Measurements from ENCODE around the gene TRIM14.

TRIM14 gene

DNA sequence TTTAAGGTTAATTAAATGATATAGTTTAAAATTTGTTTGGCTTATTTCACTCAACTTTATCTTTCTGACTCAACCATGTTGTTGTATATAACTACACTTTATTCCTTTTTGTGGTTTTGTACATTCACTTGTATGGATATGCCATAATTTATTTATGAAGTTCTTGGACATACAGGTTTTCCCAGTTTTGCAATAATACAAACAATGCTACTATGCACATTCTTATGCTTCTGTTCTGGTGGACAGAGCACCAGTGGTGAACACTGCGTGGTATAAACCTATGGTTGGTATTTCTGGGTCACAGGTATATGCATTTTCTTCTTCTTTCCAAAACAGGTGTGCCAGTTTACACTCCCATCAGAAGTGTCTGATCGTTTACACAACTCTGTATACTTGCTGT, 35.7 kb upstream of the TRIM14 start:
- no peak overlapping the region for H3K27ac ChIP-seq (ENCODE audit: extremely low read depth, low read depth, low read length)
- no peaks in the 10 kb centered on the region for H3K4me1 ChIP-seq (ENCODE audit: control insufficient read depth, insufficient read depth, low read length)
- H3K9me3 ChIP-seq (ENCODE audit: control insufficient read depth, insufficient read depth, low read depth, low read length), result no peaks in the 10 kb centered on the region
- POLR2A ChIA-PET, result interaction anchor here (0.6 kb wide), 1 partner anchor 861 kb away, joined by 3 read pairs; no protein-coding TSS in a partner anchor
- CTCF ChIA-PET, result no interaction called here
- H3K36me3 ChIP-seq (ENCODE audit: control insufficient read depth in 2 of 2, insufficient read depth in 1 of 2, low read length in 2 of 2), result no peaks in the 10 kb centered on the region
- TF ChIP-seq ZNF677 (tag by site-specific recombination; IDR thresholded peaks at IDR 0.05) (no peak), ZNF596 (tag by site-specific recombination; IDR thresholded peaks at IDR 0.05) (no peak), GLIS2 (tag by site-specific recombination; IDR thresholded peaks at IDR 0.05) (no peak), ZNF549 (tag by site-specific recombination; IDR thresholded peaks at IDR 0.05) (no peak), ZNF132 (tag by site-specific recombination; IDR thresholded peaks at IDR 0.05; ENCODE audit: borderline replicate concordance) (no peak), ZNF175 (tag by site-specific recombination; IDR thresholded peaks at IDR 0.05) (no peak), ZBTB7A (tag by site-specific recombination; IDR thresholded peaks at IDR 0.05; ENCODE audit: low read depth) (no peak), TRIM28 (IDR thresholded peaks at IDR 0.05; ENCODE audit: borderline replicate concordance, low read length) (no peak), ZNF221 (tag by site-specific recombination; IDR thresholded peaks at IDR 0.05; ENCODE audit: borderline replicate concordance) (no peak), ZNF19 (tag by site-specific recombination; IDR thresholded peaks at IDR 0.05; ENCODE audit: low read depth) (no peak), ZNF350 (tag by site-specific recombination; IDR thresholded peaks at IDR 0.05) (no peak), ZNF544 (tag by site-specific recombination; IDR thresholded peaks at IDR 0.05) (no peak), ZNF837 (tag by site-specific recombination; IDR thresholded peaks at IDR 0.05) (no peak), ZNF701 (tag by site-specific recombination; IDR thresholded peaks at IDR 0.05) (no peak)
- TF ChIP-seq, protein P1, sequence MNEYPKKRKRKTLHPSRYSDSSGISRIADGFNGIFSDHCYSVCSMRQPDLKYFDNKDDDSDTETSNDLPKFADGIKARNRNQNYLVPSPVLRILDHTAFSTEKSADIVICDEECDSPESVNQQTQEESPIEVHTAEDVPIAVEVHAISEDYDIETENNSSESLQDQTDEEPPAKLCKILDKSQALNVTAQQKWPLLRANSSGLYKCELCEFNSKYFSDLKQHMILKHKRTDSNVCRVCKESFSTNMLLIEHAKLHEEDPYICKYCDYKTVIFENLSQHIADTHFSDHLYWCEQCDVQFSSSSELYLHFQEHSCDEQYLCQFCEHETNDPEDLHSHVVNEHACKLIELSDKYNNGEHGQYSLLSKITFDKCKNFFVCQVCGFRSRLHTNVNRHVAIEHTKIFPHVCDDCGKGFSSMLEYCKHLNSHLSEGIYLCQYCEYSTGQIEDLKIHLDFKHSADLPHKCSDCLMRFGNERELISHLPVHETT (tag by site-specific recombination; IDR thresholded peaks at IDR 0.05), result no peak
- TF ChIP-seq, protein P2, sequence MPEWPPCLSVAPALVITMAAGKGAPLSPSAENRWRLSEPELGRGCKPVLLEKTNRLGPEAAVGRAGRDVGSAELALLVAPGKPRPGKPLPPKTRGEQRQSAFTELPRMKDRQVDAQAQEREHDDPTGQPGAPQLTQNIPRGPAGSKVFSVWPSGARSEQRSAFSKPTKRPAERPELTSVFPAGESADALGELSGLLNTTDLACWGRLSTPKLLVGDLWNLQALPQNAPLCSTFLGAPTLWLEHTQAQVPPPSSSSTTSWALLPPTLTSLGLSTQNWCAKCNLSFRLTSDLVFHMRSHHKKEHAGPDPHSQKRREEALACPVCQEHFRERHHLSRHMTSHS (tag by site-specific recombination; IDR thresholded peaks at IDR 0.05), result no peak
- TF ChIP-seq, protein P3, sequence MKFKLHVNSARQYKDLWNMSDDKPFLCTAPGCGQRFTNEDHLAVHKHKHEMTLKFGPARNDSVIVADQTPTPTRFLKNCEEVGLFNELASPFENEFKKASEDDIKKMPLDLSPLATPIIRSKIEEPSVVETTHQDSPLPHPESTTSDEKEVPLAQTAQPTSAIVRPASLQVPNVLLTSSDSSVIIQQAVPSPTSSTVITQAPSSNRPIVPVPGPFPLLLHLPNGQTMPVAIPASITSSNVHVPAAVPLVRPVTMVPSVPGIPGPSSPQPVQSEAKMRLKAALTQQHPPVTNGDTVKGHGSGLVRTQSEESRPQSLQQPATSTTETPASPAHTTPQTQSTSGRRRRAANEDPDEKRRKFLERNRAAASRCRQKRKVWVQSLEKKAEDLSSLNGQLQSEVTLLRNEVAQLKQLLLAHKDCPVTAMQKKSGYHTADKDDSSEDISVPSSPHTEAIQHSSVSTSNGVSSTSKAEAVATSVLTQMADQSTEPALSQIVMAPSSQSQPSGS (tag by site-specific recombination; IDR thresholded peaks at IDR 0.05; ENCODE audit: low read depth), result no peak
- TF ChIP-seq, protein P4, sequence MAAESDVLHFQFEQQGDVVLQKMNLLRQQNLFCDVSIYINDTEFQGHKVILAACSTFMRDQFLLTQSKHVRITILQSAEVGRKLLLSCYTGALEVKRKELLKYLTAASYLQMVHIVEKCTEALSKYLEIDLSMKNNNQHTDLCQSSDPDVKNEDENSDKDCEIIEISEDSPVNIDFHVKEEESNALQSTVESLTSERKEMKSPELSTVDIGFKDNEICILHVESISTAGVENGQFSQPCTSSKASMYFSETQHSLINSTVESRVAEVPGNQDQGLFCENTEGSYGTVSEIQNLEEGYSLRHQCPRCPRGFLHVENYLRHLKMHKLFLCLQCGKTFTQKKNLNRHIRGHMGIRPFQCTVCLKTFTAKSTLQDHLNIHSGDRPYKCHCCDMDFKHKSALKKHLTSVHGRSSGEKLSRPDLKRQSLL (tag by site-specific recombination; IDR thresholded peaks at IDR 0.05), result no peak
- TF ChIP-seq, protein P5, sequence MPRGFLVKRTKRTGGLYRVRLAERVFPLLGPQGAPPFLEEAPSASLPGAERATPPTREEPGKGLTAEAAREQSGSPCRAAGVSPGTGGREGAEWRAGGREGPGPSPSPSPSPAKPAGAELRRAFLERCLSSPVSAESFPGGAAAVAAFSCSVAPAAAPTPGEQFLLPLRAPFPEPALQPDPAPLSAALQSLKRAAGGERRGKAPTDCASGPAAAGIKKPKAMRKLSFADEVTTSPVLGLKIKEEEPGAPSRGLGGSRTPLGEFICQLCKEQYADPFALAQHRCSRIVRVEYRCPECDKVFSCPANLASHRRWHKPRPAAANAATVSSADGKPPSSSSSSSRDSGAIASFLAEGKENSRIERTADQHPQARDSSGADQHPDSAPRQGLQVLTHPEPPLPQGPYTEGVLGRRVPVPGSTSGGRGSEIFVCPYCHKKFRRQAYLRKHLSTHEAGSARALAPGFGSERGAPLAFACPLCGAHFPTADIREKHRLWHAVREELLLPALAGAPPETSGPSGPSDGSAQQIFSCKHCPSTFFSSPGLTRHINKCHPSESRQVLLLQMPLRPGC (tag by site-specific recombination; IDR thresholded peaks at IDR 0.05), result no peak
- TF ChIP-seq, protein P6, sequence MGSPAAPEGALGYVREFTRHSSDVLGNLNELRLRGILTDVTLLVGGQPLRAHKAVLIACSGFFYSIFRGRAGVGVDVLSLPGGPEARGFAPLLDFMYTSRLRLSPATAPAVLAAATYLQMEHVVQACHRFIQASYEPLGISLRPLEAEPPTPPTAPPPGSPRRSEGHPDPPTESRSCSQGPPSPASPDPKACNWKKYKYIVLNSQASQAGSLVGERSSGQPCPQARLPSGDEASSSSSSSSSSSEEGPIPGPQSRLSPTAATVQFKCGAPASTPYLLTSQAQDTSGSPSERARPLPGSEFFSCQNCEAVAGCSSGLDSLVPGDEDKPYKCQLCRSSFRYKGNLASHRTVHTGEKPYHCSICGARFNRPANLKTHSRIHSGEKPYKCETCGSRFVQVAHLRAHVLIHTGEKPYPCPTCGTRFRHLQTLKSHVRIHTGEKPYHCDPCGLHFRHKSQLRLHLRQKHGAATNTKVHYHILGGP (tag by site-specific recombination; IDR thresholded peaks at IDR 0.05), result no peak
- H3K4me3 ChIP-seq (ENCODE audit: low read depth, low read length), result no peak overlapping the region
